ENCODE data around the gene GEMIN8. TPM values are rescaled to one million over a fixed set of nuclear protein-coding genes. Genes with fewer than 3 reads are reported as not detected.

GEMIN8 gene
- total and polyA plus RNA-seq, 2 of the 8 experiments (the other 6 are each of a cell fraction or from before 2014, with no cell fraction given): 18.2 to 31.4 TPM

- Histone ChIP-seq H3K9me3 (ENCODE audit: insufficient read depth in 2 of 2, low read depth in 1 of 2, low read length in 1 of 2) (no peaks in the 10 kb centered on the region), H4K5ac (ENCODE audit: insufficient read length, low read depth, low read length) (no peak overlapping the region), H4K91ac (replicated peaks; ENCODE audit: insufficient read length, low read length) (no peak overlapping the region), H2BK120ac (replicated peaks; ENCODE audit: low read depth, low read length) (no peak overlapping the region), H3K23ac (ENCODE audit: insufficient read length) (no peak overlapping the region), H3K4ac (replicated peaks; ENCODE audit: insufficient read length, low read depth, low read length) (no peak overlapping the region), H3K56ac (replicated peaks; ENCODE audit: insufficient read length, low read depth, low read length) (no peak overlapping the region), H2BK5ac (ENCODE audit: low read depth, low read length) (no peak overlapping the region), H3K9ac (replicated peaks in 1 of 4; ENCODE audit: extremely low read depth in 1 of 4, low read depth in 3 of 4, low read length in 3 of 4) (no peak overlapping the region), H3K23me2 (ENCODE audit: low read depth, low read length) (no peaks in the 10 kb centered on the region), H2BK12ac (ENCODE audit: low read depth, low read length) (no peak overlapping the region), H2AFZ (ENCODE audit: low read length) (no peak overlapping the region), H3K27ac (ENCODE audit: low read depth, low read length) (no peak overlapping the region), H2BK15ac (ENCODE audit: low read length) (no peak overlapping the region), H3K18ac (ENCODE audit: extremely low read depth, low read length) (no peak overlapping the region), H4K8ac (ENCODE audit: extremely low read depth, insufficient read depth, low read length) (no peak overlapping the region), H2AK5ac (ENCODE audit: low read depth, low read length) (no peak overlapping the region), H4K20me1 (replicated peaks in 1 of 2; ENCODE audit: control insufficient read depth in 1 of 2, insufficient read depth in 2 of 2, low read length in 2 of 2) (no peaks in the 10 kb centered on the region), H3K14ac (ENCODE audit: insufficient read length) (no peak overlapping the region), H3K27me3 (replicated peaks in 1 of 4; ENCODE audit: control insufficient read depth in 3 of 4, extremely low read depth in 1 of 4, insufficient read depth in 3 of 4, low read length in 3 of 4) (no peaks in the 10 kb centered on the region), H3K79me1 (ENCODE audit: low read depth, low read length) (no peaks in the 10 kb centered on the region), H3K79me2 (ENCODE audit: control insufficient read depth in 1 of 2, insufficient read depth in 2 of 2, low read length in 2 of 2) (no peaks in the 10 kb centered on the region), H3K4me2 (ENCODE audit: insufficient read depth in 1 of 2, low read depth in 2 of 2, low read length in 2 of 2) (no peak overlapping the region), H2BK20ac (ENCODE audit: low read length) (no peak overlapping the region), H3K4me3 (ENCODE audit: extremely low read depth in 1 of 4, insufficient read depth in 2 of 4, low read depth in 3 of 4, low read length in 4 of 4) (no peak overlapping the region), H3K36me3 (ENCODE audit: control insufficient read depth in 2 of 4, insufficient read depth in 4 of 4, low read length in 3 of 4) (no peaks in the 10 kb centered on the region), H3K4me1 (replicated peaks in 1 of 4; ENCODE audit: control insufficient read depth in 3 of 4, insufficient read depth in 4 of 4, low read length in 3 of 4) (0 out of 7 replicates have a peak, but pooled peaks cover 0 to 3% (median 0%) of the 10 kb centered on the region in 4 experiments)
- ChIA-PET CTCF (ENCODE audit: partially characterized antibody) (interaction anchor here (1.1 kb wide), 1 partner anchor 66 kb away, joined by 4 read pairs; no protein-coding TSS in a partner anchor), POLR2A (ENCODE audit: partially characterized antibody) (no interaction called here)
- 93% methylated on average over 8 of the region's 9 CpGs; no CpG with 5 or more reads in 1 of the 2 experiments for WGBS, 2 experiments (ENCODE audit: extremely low coverage in 1 of 2, insufficient coverage in 1 of 2, insufficient read length in 1 of 2, insufficient replicate concordance in 2 of 2, low coverage in 1 of 2, low lambda C conversion rate in 2 of 2, missing lambda C conversion rate in 1 of 2)
- no peak for DNase-seq (ENCODE audit: low read depth in 1 of 2, low spot score in 2 of 2)
- FAIRE-seq: no peak
- TF ChIP-seq BRCA1 (IDR thresholded peaks at IDR 0.05; ENCODE audit: low read depth, low read length) (no peak), RFX5 (IDR thresholded peaks at IDR 0.05; ENCODE audit: borderline replicate concordance, low read depth, low read length) (no peak), POU5F1 (IDR thresholded peaks at IDR 0.05; ENCODE audit: low read depth, low read length) (no peak), SP2 (IDR thresholded peaks at IDR 0.05; ENCODE audit: low read length) (no peak), FOSL1 (IDR thresholded peaks at IDR 0.05; ENCODE audit: insufficient read depth, low read depth, low read length) (no peak), SUZ12 (IDR thresholded peaks at IDR 0.05; ENCODE audit: low read length) (no peak), EZH2 (IDR thresholded peaks at IDR 0.05; ENCODE audit: low read depth, low read length, severe bottlenecking) (no peak), ATF3 (IDR thresholded peaks at IDR 0.05; ENCODE audit: insufficient read depth, low read depth, low read length) (no peak)
These were observed 62.1 kb downstream of the GEMIN8 start for GRCh38 chrX:13967636-13968035.

All from H1 (cell line).